ENCODE measurements around the gene SCO2. TPM values are rescaled to one million over a fixed set of nuclear protein-coding genes. Genes with fewer than 3 reads are reported as not detected.

Gene SCO2
- polyA plus RNA-seq, 1 donor from 2014 or later = 9.6 TPM

DNA sequence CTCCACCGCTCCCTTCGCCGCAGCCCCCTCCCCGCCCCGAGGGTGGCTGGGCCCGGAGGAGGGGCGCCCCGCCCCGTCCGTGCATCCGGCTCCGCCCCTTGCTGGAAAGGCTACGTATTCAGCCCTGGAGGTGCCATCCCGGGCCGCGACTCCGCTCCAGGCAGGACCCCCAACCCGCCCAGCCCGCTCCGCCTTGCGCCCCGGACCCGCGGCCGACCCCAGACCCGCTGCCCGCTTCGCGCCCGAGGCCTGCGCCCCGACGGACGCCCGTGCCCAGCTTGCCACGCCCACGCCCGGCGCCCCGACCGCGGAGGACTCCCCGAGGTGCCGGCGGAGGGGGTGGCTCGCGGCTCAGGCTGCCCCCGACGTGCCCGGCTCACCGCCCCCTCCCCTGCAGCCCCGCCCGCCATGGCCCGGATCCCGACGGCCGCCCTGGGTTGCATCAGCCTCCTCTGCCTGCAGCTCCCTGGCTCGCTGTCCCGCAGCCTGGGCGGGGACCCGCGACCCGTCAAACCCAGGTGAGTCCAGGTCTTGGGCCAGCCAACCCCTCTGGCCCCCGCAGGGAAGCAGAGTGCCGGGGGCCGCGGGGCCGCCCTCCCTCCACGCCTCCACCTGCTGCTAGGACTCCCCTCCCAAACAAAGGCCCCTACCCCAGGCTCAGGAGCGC is 43.8 kb downstream of the SCO2 start, which contains the start of gene ADM2:
Gene ADM2, plus strand, starts transcription at position 104 of the 667 bp plus-strand sequence. Its CDS starts 305 bp downstream, at position 409.
- H3K9ac ChIP-seq (ENCODE audit: low read length) = no peak within 1 kb of the TSS

DNA sequence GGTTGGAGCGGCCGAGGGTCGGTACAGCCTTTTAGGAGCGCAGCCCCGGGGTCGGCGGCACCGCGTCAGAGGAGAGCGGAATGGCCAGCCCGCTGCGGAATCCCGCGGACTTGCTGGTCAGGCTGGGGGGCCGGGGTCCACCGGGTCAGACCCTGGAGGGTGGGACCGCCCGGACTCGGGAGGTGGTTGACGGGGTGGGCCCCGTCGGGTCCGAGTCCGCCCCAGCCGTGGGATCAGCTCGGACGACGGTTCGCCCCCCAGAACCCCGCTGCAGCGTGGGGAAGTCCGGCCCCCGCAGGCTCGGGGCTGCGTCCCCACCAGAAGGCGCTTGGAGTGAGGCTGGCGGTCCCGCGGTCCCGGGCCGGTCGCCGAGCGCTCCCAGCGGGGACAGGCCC is 44.4 kb downstream of the SCO2 start:
- no peak overlapping the region for H2AFZ ChIP-seq (ENCODE audit: low read depth, low read length)
- peaks cover 32% of the 10 kb centered on the region for H3K27me3 ChIP-seq (ENCODE audit: insufficient read depth, low read depth, low read length)
- H3K9ac ChIP-seq (ENCODE audit: low read length) = no peak overlapping the region

More for the DNA sequence above, 43.8 kb downstream of the SCO2 start, which contains the start of gene ADM2:
- Histone ChIP-seq H4K20me1 (ENCODE audit: insufficient read depth) (no peaks in the 10 kb centered on the region), H3K4me2 (ENCODE audit: low read length) (no peak within 1 kb of the TSS), H3K27ac (ENCODE audit: low read length) (no peak within 1 kb of the TSS), H3K79me2 (replicated peaks; ENCODE audit: insufficient read depth, low read length) (no peaks in the 10 kb centered on the region), H3K27me3 (ENCODE audit: insufficient read depth, low read depth, low read length) (peaks cover 32% of the 10 kb centered on the region), H3F3A (ENCODE audit: insufficient read depth, low read length, poor library complexity, severe bottlenecking) (no peaks in the 10 kb centered on the region), H3K36me3 (ENCODE audit: insufficient read depth, low read length) (no peaks in the 10 kb centered on the region), H2AFZ (ENCODE audit: low read depth, low read length) (no peak within 1 kb of the TSS), H3K4me3 (ENCODE audit: low read length) (no peak within 1 kb of the TSS), H3K9me2 (ENCODE audit: insufficient read depth, low read length) (no peaks in the 10 kb centered on the region), H3K9me3 (ENCODE audit: low read length) (no peaks in the 10 kb centered on the region)
- no peak for TF ChIP-seq MXI1 (conservative IDR thresholded peaks at IDR 0.05; ENCODE audit: poor library complexity, severe bottlenecking)
- TF ChIP-seq EZH2 (IDR thresholded peaks at IDR 0.05; ENCODE audit: borderline replicate concordance, insufficient read depth, low read length, poor library complexity, severe bottlenecking) = no peak
- TF ChIP-seq TAF1 (IDR thresholded peaks at IDR 0.05; ENCODE audit: low read depth) = no peak
- no peak for TF ChIP-seq RAD21 (conservative IDR thresholded peaks at IDR 0.05)
- TF ChIP-seq, protein P1, sequence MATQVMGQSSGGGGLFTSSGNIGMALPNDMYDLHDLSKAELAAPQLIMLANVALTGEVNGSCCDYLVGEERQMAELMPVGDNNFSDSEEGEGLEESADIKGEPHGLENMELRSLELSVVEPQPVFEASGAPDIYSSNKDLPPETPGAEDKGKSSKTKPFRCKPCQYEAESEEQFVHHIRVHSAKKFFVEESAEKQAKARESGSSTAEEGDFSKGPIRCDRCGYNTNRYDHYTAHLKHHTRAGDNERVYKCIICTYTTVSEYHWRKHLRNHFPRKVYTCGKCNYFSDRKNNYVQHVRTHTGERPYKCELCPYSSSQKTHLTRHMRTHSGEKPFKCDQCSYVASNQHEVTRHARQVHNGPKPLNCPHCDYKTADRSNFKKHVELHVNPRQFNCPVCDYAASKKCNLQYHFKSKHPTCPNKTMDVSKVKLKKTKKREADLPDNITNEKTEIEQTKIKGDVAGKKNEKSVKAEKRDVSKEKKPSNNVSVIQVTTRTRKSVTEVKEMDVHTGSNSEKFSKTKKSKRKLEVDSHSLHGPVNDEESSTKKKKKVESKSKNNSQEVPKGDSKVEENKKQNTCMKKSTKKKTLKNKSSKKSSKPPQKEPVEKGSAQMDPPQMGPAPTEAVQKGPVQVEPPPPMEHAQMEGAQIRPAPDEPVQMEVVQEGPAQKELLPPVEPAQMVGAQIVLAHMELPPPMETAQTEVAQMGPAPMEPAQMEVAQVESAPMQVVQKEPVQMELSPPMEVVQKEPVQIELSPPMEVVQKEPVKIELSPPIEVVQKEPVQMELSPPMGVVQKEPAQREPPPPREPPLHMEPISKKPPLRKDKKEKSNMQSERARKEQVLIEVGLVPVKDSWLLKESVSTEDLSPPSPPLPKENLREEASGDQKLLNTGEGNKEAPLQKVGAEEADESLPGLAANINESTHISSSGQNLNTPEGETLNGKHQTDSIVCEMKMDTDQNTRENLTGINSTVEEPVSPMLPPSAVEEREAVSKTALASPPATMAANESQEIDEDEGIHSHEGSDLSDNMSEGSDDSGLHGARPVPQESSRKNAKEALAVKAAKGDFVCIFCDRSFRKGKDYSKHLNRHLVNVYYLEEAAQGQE (IDR thresholded peaks at IDR 0.05; ENCODE audit: borderline replicate concordance) = no peak
- no peak for TF ChIP-seq SMC3 (conservative IDR thresholded peaks at IDR 0.05; ENCODE audit: poor library complexity)
- TF ChIP-seq POLR2AphosphoS5 (IDR thresholded peaks at IDR 0.05) = no peak
- TF ChIP-seq, protein P2, sequence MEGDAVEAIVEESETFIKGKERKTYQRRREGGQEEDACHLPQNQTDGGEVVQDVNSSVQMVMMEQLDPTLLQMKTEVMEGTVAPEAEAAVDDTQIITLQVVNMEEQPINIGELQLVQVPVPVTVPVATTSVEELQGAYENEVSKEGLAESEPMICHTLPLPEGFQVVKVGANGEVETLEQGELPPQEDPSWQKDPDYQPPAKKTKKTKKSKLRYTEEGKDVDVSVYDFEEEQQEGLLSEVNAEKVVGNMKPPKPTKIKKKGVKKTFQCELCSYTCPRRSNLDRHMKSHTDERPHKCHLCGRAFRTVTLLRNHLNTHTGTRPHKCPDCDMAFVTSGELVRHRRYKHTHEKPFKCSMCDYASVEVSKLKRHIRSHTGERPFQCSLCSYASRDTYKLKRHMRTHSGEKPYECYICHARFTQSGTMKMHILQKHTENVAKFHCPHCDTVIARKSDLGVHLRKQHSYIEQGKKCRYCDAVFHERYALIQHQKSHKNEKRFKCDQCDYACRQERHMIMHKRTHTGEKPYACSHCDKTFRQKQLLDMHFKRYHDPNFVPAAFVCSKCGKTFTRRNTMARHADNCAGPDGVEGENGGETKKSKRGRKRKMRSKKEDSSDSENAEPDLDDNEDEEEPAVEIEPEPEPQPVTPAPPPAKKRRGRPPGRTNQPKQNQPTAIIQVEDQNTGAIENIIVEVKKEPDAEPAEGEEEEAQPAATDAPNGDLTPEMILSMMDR (IDR thresholded peaks at IDR 0.05; ENCODE audit: poor library complexity, severe bottlenecking) = no peak
- TF ChIP-seq EP300 (conservative IDR thresholded peaks at IDR 0.05; ENCODE audit: poor library complexity, severe bottlenecking) = no peak

More for the DNA sequence above, 44.4 kb downstream of the SCO2 start:
- no peaks in the 10 kb centered on the region for H3K9me2 ChIP-seq (ENCODE audit: insufficient read depth, low read length)
- no peaks in the 10 kb centered on the region for H3K9me3 ChIP-seq (ENCODE audit: low read length)
- H3K27ac ChIP-seq (ENCODE audit: low read length) = no peak overlapping the region
- TF ChIP-seq TAF1 (IDR thresholded peaks at IDR 0.05; ENCODE audit: low read depth) = no peak
- TF ChIP-seq, protein P2 (IDR thresholded peaks at IDR 0.05; ENCODE audit: poor library complexity, severe bottlenecking) = no peak
- TF ChIP-seq MXI1 (conservative IDR thresholded peaks at IDR 0.05; ENCODE audit: poor library complexity, severe bottlenecking) = no peak
- TF ChIP-seq EZH2 (IDR thresholded peaks at IDR 0.05; ENCODE audit: borderline replicate concordance, insufficient read depth, low read length, poor library complexity, severe bottlenecking) = no peak
- TF ChIP-seq SMC3 (conservative IDR thresholded peaks at IDR 0.05; ENCODE audit: poor library complexity) = no peak
- no peak for TF ChIP-seq EP300 (conservative IDR thresholded peaks at IDR 0.05; ENCODE audit: poor library complexity, severe bottlenecking)
- TF ChIP-seq, protein P1 (IDR thresholded peaks at IDR 0.05; ENCODE audit: borderline replicate concordance) = no peak
- H3K36me3 ChIP-seq (ENCODE audit: insufficient read depth, low read length) = no peaks in the 10 kb centered on the region
- no peaks in the 10 kb centered on the region for H3F3A ChIP-seq (ENCODE audit: insufficient read depth, low read length, poor library complexity, severe bottlenecking)
- no peak overlapping the region for H3K4me2 ChIP-seq (ENCODE audit: low read length)
- no peaks in the 10 kb centered on the region for H3K79me2 ChIP-seq (replicated peaks; ENCODE audit: insufficient read depth, low read length)
- H4K20me1 ChIP-seq (ENCODE audit: insufficient read depth) = no peaks in the 10 kb centered on the region
- no peak overlapping the region for H3K4me3 ChIP-seq (ENCODE audit: low read length)

All from neural cell (in vitro differentiated cells).